Endometrial microvascular endothelial cells (primary cell): ENCODE measurements around the gene BLOC1S5. TPM values are rescaled to one million over a fixed set of nuclear protein-coding genes. Genes with fewer than 3 reads are reported as not detected.
"Not testable (repeated sequence)": the region's sequence is repeated elsewhere in the genome, so short reads cannot be mapped to it uniquely, and the experiment has no call there.

Experiments
- in situ Hi-C: cut with HindIII; loops from 2 replicates; pipeline ENCODE4 v1.10.0; 2017; ENCODE audit warnings: low sequenced_read_pairs, low pct_unique_long_range_greater_than_20kb; ENCODE audit errors: inconsistent ontology term
- total RNA-seq: library from RNA; depleted of rRNA; stranded (reverse); fragments of >200 nt; gene quantifications from one replicate; pipeline ENCODE4 v1.2.3, GENCODE V29; 2015; ENCODE audit errors: inconsistent ontology term

The BLOC1S5 gene
- total RNA-seq, 1 donor from 2014 or later: 9.9 TPM

GRCh38 chr6:8000636-8001035 is 63.6 kb downstream of the BLOC1S5 start:
- in situ Hi-C loops: loop anchor here (10.0 kb wide), 2 partner anchors 106 to 276 kb away; partner anchors contain the start of gene BMP6

DNA sequence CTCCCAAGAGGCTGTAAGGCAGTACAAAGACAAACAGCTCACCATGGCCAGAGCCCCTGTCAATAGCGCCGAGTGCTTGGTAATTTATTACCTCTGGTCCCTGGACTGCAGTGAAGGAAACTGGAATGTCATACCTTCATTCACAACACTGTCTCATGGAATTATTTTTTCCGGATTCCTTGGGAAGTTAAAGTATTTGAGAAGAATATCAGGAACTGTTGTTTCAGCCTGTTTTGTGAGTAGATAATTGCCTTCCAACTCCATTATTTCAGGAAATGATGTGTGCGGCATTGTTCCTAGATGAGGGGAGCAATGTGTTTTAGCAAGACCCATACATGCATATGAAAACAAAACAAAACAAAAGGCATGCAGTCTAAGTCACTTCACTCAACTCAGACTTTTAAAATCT is 64.0 kb downstream of the BLOC1S5 start:
- in situ Hi-C loops: loop anchor here (10.0 kb wide), 2 partner anchors 105 to 275 kb away; partner anchors contain the start of gene BMP6

DNA sequence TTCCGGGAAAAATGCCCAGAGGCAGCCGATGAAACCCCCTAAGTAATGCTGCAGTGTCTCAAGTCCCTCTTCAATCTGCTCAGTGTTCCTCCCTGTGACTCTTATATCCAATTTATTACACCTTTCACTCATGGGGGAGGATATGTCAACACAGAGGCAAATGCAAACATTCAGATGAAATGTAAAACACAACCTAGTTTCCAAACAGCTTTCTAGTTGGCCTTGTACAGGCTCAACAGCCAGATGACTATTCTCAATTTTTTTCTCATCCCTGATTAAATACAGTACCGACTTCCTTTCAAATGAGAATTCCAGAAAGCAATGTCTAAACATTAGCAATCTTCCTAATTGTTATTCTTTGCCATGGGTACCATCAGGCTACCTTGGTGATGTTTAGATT is 65.0 kb downstream of the BLOC1S5 start:
- in situ Hi-C loops: no loop called here

DNA sequence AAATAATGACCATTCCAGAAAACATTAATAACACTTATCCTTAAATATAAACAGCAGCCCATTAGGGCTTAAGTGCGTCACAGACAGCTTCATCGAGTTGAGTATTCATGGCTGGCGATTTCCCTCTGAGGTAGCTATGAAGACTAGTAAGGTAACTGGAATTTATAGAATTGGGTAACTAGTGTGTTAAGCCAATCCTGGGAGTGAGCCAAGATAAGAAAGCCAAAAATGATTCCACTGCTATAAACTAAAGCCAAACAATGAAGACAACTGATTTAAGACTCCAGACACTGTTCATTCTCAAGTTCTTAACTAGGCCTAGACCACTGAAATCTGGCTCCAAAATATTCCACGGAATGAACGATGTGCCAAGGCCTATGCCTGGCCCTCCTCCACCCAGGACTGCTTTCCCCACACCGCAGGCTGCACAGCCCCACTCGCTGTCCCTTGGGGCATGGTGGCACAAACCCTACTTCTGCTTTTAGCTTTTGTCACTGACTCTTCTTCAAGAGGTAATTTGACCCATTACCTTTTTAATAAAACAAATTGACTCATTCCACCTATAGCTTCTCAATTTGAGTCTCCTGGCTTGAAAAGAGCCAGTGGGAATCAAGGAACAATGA is 66.0 kb downstream of the BLOC1S5 start:
- in situ Hi-C loops: no loop called here

- in situ Hi-C loops: no loop called here
These were observed 66.9 kb downstream of the BLOC1S5 start for GRCh38 chr6:7997286-7997685.

DNA sequence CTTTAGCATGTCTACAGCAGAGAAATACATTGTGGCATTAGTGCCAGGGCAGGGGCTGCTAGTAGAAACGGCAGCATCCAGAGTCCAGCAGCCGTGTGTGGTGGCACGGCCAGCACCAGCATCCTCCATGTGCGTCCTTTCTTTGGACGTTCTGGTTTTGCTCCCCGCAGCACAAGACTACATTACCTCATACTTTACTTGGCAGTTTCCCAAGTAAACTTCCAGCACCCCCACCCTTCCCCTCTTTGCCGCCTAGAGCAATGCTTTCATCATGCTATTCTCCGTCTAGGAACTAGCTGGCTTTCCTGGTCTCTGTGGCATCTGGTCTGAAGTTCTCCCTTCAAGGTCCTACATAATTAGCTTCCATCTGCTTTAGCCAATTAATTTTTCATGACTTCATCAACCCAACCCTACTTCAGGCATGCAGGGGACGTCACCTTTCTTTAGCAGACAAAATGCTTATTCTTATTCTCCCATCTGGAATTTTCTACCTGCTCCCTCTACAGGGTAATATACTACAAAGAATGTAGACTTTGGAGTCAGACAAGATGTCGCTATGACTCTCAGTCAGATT is 67.6 kb downstream of the BLOC1S5 start:
- in situ Hi-C loops: no loop called here

DNA sequence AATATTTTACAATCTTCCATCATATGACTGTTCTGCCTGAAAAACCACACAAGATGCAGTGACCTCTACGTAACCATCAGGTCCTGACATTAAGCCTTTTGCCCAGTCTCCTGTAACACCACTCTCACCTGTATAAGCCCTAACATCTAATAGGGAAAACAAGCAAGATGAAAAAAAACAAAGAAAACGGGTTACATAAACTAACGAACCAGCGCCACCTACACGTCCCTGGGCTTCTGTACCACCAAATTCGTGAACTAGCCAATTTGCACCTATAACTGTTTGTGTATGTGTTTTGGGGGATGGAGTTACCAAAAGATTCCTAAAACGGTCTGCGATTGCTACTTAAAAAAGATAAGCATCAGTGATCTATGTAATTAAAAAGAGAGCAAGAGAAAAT is 70.2 kb downstream of the BLOC1S5 start:
- in situ Hi-C loops: no loop called here

GRCh38 chr6:7993399-7993798 is 70.8 kb downstream of the BLOC1S5 start:
- in situ Hi-C loops: no loop called here

DNA sequence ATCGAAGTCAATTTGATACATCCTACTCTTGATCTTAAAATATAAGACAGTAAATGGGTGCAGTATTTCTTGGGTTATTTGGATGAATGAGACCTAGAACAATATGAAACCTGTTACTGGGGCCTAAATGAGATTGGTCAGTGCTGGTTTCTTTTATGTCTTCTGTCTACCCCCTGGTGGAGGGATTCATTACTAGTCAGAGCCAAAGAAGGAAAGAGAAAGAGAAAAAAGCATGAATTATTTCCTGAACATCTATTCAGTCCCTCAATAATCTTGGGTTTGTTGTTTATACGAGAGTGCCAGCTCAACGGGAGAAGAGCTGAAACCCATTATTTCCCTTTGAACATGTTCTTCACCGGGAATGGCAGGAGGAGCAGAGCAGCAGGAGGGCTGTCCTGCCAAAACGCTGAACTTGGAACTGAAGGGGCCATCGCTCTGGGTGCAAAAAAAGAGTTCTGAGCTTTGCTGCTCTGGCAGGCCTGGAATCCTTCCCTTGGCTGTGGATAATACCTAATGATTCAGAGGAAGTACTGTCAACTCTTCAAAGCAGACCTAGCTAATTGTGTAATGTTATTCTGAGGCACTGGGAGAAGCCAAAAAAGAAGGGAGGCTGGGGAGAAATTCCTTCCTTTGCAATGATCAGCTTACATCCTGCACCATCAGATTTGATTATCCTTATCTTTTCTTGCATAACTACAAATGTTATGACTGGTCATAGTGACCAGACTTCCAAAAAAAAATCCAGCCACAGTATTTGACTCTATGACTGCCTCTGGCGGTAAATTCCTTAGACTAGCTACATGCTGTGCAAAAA is 72.0 kb downstream of the BLOC1S5 start:
- in situ Hi-C loops: no loop called here

- in situ Hi-C loops: no loop called here
These were observed 72.7 kb downstream of the BLOC1S5 start for GRCh38 chr6:7991536-7991935.

DNA sequence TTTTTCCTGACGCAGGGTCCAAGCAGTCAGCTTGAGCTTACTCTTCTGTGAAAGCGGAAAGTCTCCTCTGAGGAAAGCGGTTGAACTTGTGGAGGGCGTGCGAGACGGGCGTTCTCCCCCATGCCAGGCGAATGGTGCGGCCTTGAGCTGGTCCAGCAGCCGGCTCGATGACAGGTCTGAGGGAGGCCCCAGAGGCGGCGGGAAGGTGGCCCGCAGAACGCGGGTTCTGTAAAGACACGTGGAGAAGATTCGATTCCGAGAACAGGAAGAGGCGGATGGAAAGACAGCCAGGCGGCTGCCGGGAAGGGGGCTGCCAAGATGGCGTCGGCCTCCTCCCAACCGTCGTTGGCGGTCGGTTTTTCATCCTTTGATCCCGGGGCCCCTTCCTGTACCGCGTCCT is 78.0 kb downstream of the BLOC1S5 start:
- in situ Hi-C loops: no loop called here

DNA sequence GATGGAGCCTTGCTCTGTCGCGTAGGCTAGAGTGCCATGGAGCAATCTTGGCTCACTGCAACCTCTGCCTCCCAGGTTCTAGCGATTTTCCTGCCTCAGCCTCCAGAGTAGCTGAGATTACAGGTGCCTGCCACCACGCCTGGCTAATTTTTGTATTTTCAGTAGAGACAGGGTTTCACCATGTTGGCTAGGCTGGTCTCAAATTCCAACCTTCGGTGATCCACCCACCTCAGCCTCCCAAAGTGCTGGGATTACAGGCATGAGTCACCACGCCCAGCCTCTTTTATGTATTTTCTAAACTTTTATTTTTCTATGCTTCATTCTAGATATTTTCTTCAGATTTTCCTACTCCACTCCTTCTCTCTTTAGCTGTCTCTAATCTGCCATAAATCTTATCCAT is 80.2 kb downstream of the BLOC1S5 start:
- in situ Hi-C loops: not testable (repeated sequence)

- in situ Hi-C loops: no loop called here
These were observed 84.4 kb downstream of the BLOC1S5 start for GRCh38 chr6:7979831-7980230.

DNA sequence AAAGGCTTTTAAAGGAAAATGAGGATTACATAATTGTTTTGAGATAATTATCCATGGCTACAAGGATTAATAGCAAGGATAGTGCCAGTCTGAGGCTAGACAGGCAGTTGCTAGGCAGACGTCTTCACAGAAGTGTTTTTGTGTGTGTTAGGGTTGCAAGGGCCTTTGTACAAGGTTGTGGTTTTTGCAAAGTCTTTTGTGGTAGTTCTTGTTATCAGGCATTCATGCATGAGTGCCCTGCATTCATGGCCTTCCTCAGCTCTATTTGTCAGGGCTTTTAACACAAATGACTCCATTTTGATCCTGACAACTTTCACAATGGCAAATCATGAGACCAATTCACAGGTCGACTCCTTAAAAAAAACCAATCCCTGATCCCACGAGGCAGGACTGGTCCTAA is 85.5 kb downstream of the BLOC1S5 start:
- in situ Hi-C loops: no loop called here

DNA sequence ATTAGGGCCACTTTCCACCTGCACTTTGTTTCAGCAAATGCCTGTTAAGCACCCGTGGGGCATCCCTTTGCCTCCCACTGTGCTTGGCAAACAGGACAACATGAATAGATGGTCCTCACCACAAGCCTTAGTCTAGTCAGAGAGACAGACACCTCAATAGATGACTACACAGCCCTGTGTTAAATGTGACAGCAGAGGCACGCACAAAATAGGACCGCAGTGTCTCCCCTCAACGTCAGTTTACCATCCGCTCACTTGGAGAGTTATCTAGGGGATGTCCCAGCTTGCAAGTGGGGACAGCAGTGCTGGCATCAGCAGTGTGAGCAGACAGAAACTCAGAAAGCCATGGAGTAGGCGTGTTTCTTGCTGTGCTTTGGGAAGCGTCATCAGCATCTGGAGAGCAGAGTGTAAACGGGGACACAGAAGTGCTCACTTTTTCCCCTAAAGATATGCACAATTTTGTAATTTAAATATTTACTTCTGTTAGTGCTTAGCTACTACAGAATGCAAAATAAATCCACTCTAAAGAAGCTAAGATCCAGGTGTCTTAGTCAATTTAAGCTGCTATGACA is 87.6 kb downstream of the BLOC1S5 start:
- in situ Hi-C loops: no loop called here

- in situ Hi-C loops: no loop called here
These were observed 88.4 kb downstream of the BLOC1S5 start for GRCh38 chr6:7975764-7976146.

GRCh38 chr6:7974938-7975763 is 89.0 kb downstream of the BLOC1S5 start:
- in situ Hi-C loops: no loop called here

- in situ Hi-C loops: no loop called here
These were observed 89.6 kb downstream of the BLOC1S5 start for GRCh38 chr6:7974565-7974937.

DNA sequence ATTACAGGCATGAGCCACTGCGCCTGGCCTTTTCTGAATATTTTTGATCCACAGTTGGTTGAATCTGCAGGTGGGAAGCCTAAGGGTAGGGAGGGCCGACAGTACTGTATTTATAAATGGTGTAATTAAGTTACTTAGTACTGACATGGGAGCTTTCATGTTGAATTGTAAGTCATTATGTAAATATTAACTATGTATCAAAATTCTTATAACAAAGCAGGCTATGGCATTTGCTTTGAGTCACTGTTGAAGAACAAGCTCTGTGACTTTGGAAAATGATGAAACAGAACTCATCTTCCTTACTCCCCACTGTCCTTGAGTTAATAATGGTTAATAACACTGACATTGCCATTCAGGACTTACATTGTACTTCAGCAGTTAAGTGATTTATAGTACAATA is 90.6 kb downstream of the BLOC1S5 start:
- in situ Hi-C loops: no loop called here
